IMR-90 (cell line): ENCODE measurements around the gene NOTCH3. TPM values are rescaled to one million over a fixed set of nuclear protein-coding genes. Genes with fewer than 3 reads are reported as not detected.

ENCODE experiments used
- ATAC-seq: fragments of 200-7000 bp; cut with Tn5 transposase; 2 replicates; pipeline ENCODE4 v1.9.1; 2020; ENCODE audit warnings: low read depth, mild to moderate bottlenecking, moderate library complexity
- BruUV-seq: library from RNA; stranded (reverse); fragments of 400-500 nt; replicated peaks from 2 replicates; lab custom pipeline; 2021; lab: Mats Ljungman, UMichigan
- CTCF ChIA-PET: fragments of 300-600 bp; formaldehyde crosslinking; extraction: SDS; loops from one replicate; lab custom pipeline; 2021; ENCODE audit warnings: antibody characterized with exemption; lab: Yijun Ruan, JAX
- POLR2A ChIA-PET: fragments of 300-600 bp; sonication (Branson Sonifier 250); formaldehyde crosslinking; loops from one replicate; lab custom pipeline; 2022; ENCODE audit warnings: antibody characterized with exemption; ENCODE audit not compliant: unreplicated experiment; lab: Charles Lee
- DNase-seq: peaks from one replicate; pipeline ENCODE4 v3.0.0; 2013
- H2AFZ ChIP-seq: replicated peaks from 2 replicates; pipeline ENCODE3; 2013; ENCODE audit warnings: low read length, mild to moderate bottlenecking; ENCODE audit not compliant: poor library complexity
- H2AK5ac ChIP-seq: 2 replicates; pipeline ENCODE4 v1.6.1; 2013; ENCODE audit warnings: low read depth, low read length, inconsistent platforms
- H2AK9ac ChIP-seq: replicated peaks from 2 replicates; pipeline ENCODE3; 2013; ENCODE audit warnings: mild to moderate bottlenecking, low read depth, low read length, moderate library complexity; ENCODE audit not compliant: poor library complexity
- H2BK120ac ChIP-seq: 2 replicates; pipeline ENCODE4 v1.6.1; 2013; ENCODE audit warnings: low read depth, low read length, inconsistent platforms
- H2BK15ac ChIP-seq: 3 replicates; pipeline ENCODE4 v1.6.1; 2013; ENCODE audit warnings: low read depth, low read length, inconsistent platforms
- H2BK20ac ChIP-seq: 2 replicates; pipeline ENCODE4 v1.6.1; 2013; ENCODE audit warnings: low read depth, mild to moderate bottlenecking, inconsistent platforms, low read length, moderate library complexity
- H2BK5ac ChIP-seq: 2 replicates; pipeline ENCODE4 v1.6.1; 2013; ENCODE audit warnings: mild to moderate bottlenecking, low read depth, low read length, inconsistent platforms; ENCODE audit not compliant: poor library complexity, severe bottlenecking
- H3K14ac ChIP-seq: replicated peaks from 2 replicates; pipeline ENCODE4 v1.6.1; 2013; ENCODE audit warnings: low read depth, low read length, inconsistent platforms
- H3K18ac ChIP-seq: 2 replicates; pipeline ENCODE4 v1.6.1; 2013; ENCODE audit warnings: low read depth, low read length, control low read depth
- H3K23ac ChIP-seq: 2 replicates; pipeline ENCODE4 v1.6.1; 2013; ENCODE audit warnings: low read depth, low read length, inconsistent platforms
- H3K27ac ChIP-seq: 2 replicates; pipeline ENCODE4 v1.5.1; 2013; ENCODE audit warnings: mild to moderate bottlenecking, control low read depth, low read length; ENCODE audit not compliant: insufficient read depth
- H3K27me3 ChIP-seq: 2 replicates; pipeline ENCODE4 v1.6.1; 2013; ENCODE audit warnings: low read length; ENCODE audit not compliant: control insufficient read depth, insufficient read depth
- H3K36me3 ChIP-seq: 2 replicates; pipeline ENCODE4 v1.6.1; 2013; ENCODE audit warnings: low read length, mixed read lengths; ENCODE audit not compliant: control insufficient read depth, insufficient read depth
- H3K4ac ChIP-seq: 2 replicates; pipeline ENCODE4 v1.6.1; 2013; ENCODE audit warnings: low read depth, low read length, inconsistent platforms
- H3K4me1 ChIP-seq: 2 replicates; pipeline ENCODE4 v1.6.1; 2013; ENCODE audit warnings: low read length, mixed read lengths; ENCODE audit not compliant: control insufficient read depth, insufficient read depth
- H3K4me2 ChIP-seq: 2 replicates; pipeline ENCODE4 v1.6.1; 2013; ENCODE audit warnings: low read depth, mild to moderate bottlenecking, control low read depth, low read length, moderate library complexity
- H3K4me3 ChIP-seq: 2 replicates; pipeline ENCODE4 v1.5.1; 2013; ENCODE audit warnings: low read depth, mild to moderate bottlenecking, control low read depth, low read length, moderate library complexity; ENCODE audit not compliant: insufficient read depth
- H3K56ac ChIP-seq: 2 replicates; pipeline ENCODE4 v1.6.1; 2013; ENCODE audit warnings: low read length, inconsistent platforms; ENCODE audit not compliant: insufficient read depth; ENCODE audit errors: extremely low read depth
- H3K79me1 ChIP-seq, 2 experiments: 2 replicates each; pipeline ENCODE4 v1.6.1; 2013; ENCODE audit warnings: low read length in 2 of 2, inconsistent platforms in 1 of 2, low read depth in 1 of 2
- H3K9ac ChIP-seq: 2 replicates; pipeline ENCODE4 v1.6.1; 2013; ENCODE audit warnings: low read depth, low read length, control low read depth
- H3K9me1 ChIP-seq: 2 replicates; pipeline ENCODE4 v1.6.1; 2013; ENCODE audit warnings: low read length, inconsistent platforms; ENCODE audit not compliant: insufficient read depth
- H3K9me3 ChIP-seq: 2 replicates; pipeline ENCODE4 v1.6.1; 2013; ENCODE audit warnings: low read length; ENCODE audit not compliant: control insufficient read depth, insufficient read depth
- H4K20me1 ChIP-seq: 2 replicates; pipeline ENCODE4 v1.6.1; 2013; ENCODE audit warnings: low read length, inconsistent platforms; ENCODE audit not compliant: insufficient read depth
- H4K5ac ChIP-seq: 2 replicates; pipeline ENCODE4 v1.6.1; 2013; ENCODE audit warnings: mild to moderate bottlenecking, low read depth, low read length, control low read depth
- H4K8ac ChIP-seq, 2 experiments: 2 replicates each; pipeline ENCODE4 v1.6.1; 2013; ENCODE audit warnings: low read depth in 2 of 2, low read length in 2 of 2, control low read depth in 1 of 2, inconsistent platforms in 1 of 2
- H4K91ac ChIP-seq: 2 replicates; pipeline ENCODE4 v1.6.1; 2013; ENCODE audit warnings: low read depth, low read length, inconsistent platforms; ENCODE audit not compliant: insufficient read depth
- BHLHE40 ChIP-seq: fragments of 150-350 bp; IDR thresholded peaks from 2 replicates; pipeline ENCODE4 v1.6.1; 2016; ENCODE audit warnings: mild to moderate bottlenecking, low read depth, low read length
- CEBPB ChIP-seq: IDR thresholded peaks from 2 replicates; pipeline ENCODE4 v1.6.1; 2012; ENCODE audit warnings: low read depth, low read length, improper control_type of control experiment
- CTCF ChIP-seq: conservative IDR thresholded peaks from 2 replicates; pipeline ENCODE4 v1.5.1; 2012; ENCODE audit warnings: mild to moderate bottlenecking, low read depth, low read length, improper control_type of control experiment
- FOS ChIP-seq: fragments of 150-350 bp; IDR thresholded peaks from 2 replicates; pipeline ENCODE4 v1.6.1; 2016; ENCODE audit warnings: low read depth, low read length
- MAFK ChIP-seq: IDR thresholded peaks from 2 replicates; pipeline ENCODE4 v1.6.1; 2012; ENCODE audit warnings: low read depth, low read length, improper control_type of control experiment
- MAZ ChIP-seq: IDR thresholded peaks from 2 replicates; pipeline ENCODE4 v1.6.1; 2012; ENCODE audit warnings: low read depth, mild to moderate bottlenecking, low read length, improper control_type of control experiment, moderate library complexity, borderline replicate concordance
- POLR2A ChIP-seq: IDR thresholded peaks from 2 replicates; pipeline ENCODE4 v1.6.1; 2012; ENCODE audit warnings: mild to moderate bottlenecking, low read depth, low read length
- RCOR1 ChIP-seq: IDR thresholded peaks from 2 replicates; pipeline ENCODE4 v1.6.1; 2012; ENCODE audit warnings: mild to moderate bottlenecking, low read length, improper control_type of control experiment; ENCODE audit not compliant: insufficient replicate concordance
- SMC3 ChIP-seq: fragments of 150-350 bp; IDR thresholded peaks from 2 replicates; pipeline ENCODE4 v1.6.1; 2016; ENCODE audit warnings: low read depth, mild to moderate bottlenecking, antibody characterized with exemption, low read length, moderate library complexity
- USF2 ChIP-seq: fragments of 150-350 bp; IDR thresholded peaks from 2 replicates; pipeline ENCODE4 v1.6.1; 2017; ENCODE audit warnings: mild to moderate bottlenecking, antibody characterized with exemption, low read length, low read depth
- WGBS, 2 experiments: methylation state at CpG; one replicate each; pipeline versions ENCODE4 v1.1.5 to v1.1.7; 2013; ENCODE audit warnings: missing lambda C conversion rate in 2 of 2; ENCODE audit not compliant: insufficient read length in 1 of 2; ENCODE audit errors: extremely low coverage in 2 of 2; 5-methylcytosine and 5-hydroxymethylcytosine counted together
- dilution Hi-C: fragments of 300-500 bp; cut with HindIII; formaldehyde crosslinking; loops from one replicate; pipeline ENCODE4 v1.14.3; 2018; ENCODE audit warnings: low sequenced_read_pairs; ENCODE audit not compliant: unreplicated experiment
- in situ Hi-C: fragments of 300-500 bp; cut with MboI; formaldehyde crosslinking; loops from 3 replicates; pipeline ENCODE4 v1.14.3; 2019; ENCODE audit warnings: low sequenced_read_pairs, inconsistent platforms, mixed read lengths
- intact Hi-C: fragments of 100-400 bp; cut with micrococcal nuclease; formaldehyde crosslinking; loops from 2 replicates; pipeline ENCODE4 v1.10.0; 2022
- polyA plus RNA-seq, 3 experiments: library from polyadenylated mRNA; depleted of rRNA; stranded (reverse); fragments of >200 nt; gene quantifications; 2 replicates each; pipeline ENCODE4 v1.2.3, GENCODE V29; 2012; ENCODE audit warnings: low replicate concordance in 1 of 3
- total RNA-seq: library from RNA; depleted of rRNA; stranded (reverse); fragments of >200 nt; gene quantifications from 2 replicates; pipeline ENCODE4 v1.2.3, GENCODE V29; 2012

The NOTCH3 gene
- total and polyA plus RNA-seq, 2 of the 4 experiments (the other 2 are of a cell fraction): 5.9 to 25.1 TPM

GRCh38 chr19:15243236-15243957 is 42.6 kb upstream of the NOTCH3 start:
- Histone ChIP-seq H3K4me3 (no peak overlapping the region), H2BK120ac (no peak overlapping the region), H4K91ac (no peak overlapping the region), H2AK9ac (no peak overlapping the region), H3K4me2 (no peak overlapping the region), H3K9ac (no peak overlapping the region), H4K20me1 (peaks cover 34% of the 10 kb centered on the region), H2BK15ac (no peak overlapping the region), H2AK5ac (0 out of 2 replicates have a peak overlapping the region, but pooled peaks have one; percentile 40), H3K9me1 (peaks cover 9% of the 10 kb centered on the region), H2BK5ac (no peak overlapping the region), H3K18ac (no peak overlapping the region), H3K4ac (no peak overlapping the region), H2AFZ (no peak overlapping the region), H3K9me3 (no peaks in the 10 kb centered on the region), H3K23ac (no peak overlapping the region), H3K79me1 (peaks cover 36 to 79% of the 10 kb centered on the region in 2 experiments), H3K14ac (no peak overlapping the region), H4K8ac (no peak overlapping the region), H3K27me3 (no peaks in the 10 kb centered on the region), H3K4me1 (peaks cover 13% of the 10 kb centered on the region), H3K36me3 (peaks cover 75% of the 10 kb centered on the region), H3K27ac (no peak overlapping the region), H3K56ac (no peak overlapping the region), H2BK20ac (no peak overlapping the region), H4K5ac (no peak overlapping the region)
- WGBS, 2 experiments: 91% methylated on average over 14 of the region's 17 CpGs; no CpG with 5 or more reads in 1 of the 2 experiments
- no TSS peak for BruUV-seq
- no peak for TF ChIP-seq CEBPB
- TF ChIP-seq SMC3: no peak
- TF ChIP-seq POLR2A: no peak
- TF ChIP-seq CTCF: no peak
- no peak for TF ChIP-seq RCOR1
- TF ChIP-seq MAFK: no peak
- no peak for TF ChIP-seq FOS
- TF ChIP-seq BHLHE40: no peak
- TF ChIP-seq USF2: no peak
- no peak for TF ChIP-seq MAZ
- in situ Hi-C loops (no loop called here), intact Hi-C loops (no loop called here), dilution Hi-C loops (no loop called here)
- DNase-seq (no peak), ATAC-seq (no peak)
- CTCF ChIA-PET: interaction anchor here (0.6 kb wide), 1 partner anchor 767 kb away, joined by 5 read pairs; no protein-coding TSS in a partner anchor
- POLR2A ChIA-PET: no interaction called here
